Gastrocnemius medialis (tissue), 4 donors: ENCODE measurements around the gene APBA2. TPM values are rescaled to one million over a fixed set of nuclear protein-coding genes. Genes with fewer than 3 reads are reported as not detected.

Experiments
- ATAC-seq, 2 donors: fragments of 150-250 bp; one replicate each; pipeline ENCODE4 v1.9.1; 2016
- DNase-seq, 2 donors: peaks; one replicate each; pipeline ENCODE4 v3.0.0-alpha.2; 2019
- H3K27ac ChIP-seq, 4 donors: fragments of 200-600 bp; sonication (generic); 1 replicate in 1 of 4; 2 replicates in 3 of 4; pipeline ENCODE4 v1.5.1; 2016 to 2018; ENCODE audit warnings: mild to moderate bottlenecking in 2 of 4, moderate library complexity in 1 of 4
- H3K27me3 ChIP-seq, 3 donors: fragments of 200-600 bp; sonication (generic) in 2 of 3; 1 replicate in 1 of 3; 2 replicates in 2 of 3; pipeline versions ENCODE4 v1.5.1 to v1.6.0; 2016 to 2019; ENCODE audit warnings: mild to moderate bottlenecking in 1 of 3, moderate library complexity in 1 of 3
- H3K36me3 ChIP-seq, 2 donors: fragments of 200-600 bp; sonication (generic) in 1 of 2; one replicate each; pipeline ENCODE4 v1.5.1; 2017 to 2018
- H3K4me1 ChIP-seq, 2 donors: fragments of 200-600 bp; sonication (generic) in 1 of 2; one replicate each; pipeline ENCODE4 v1.5.1; 2016 to 2017; ENCODE audit warnings: mild to moderate bottlenecking in 2 of 2
- H3K4me3 ChIP-seq, 4 donors: fragments of 200-600 bp; sonication (generic) in 3 of 4; 1 replicate in 1 of 4; 2 replicates in 3 of 4; pipeline ENCODE4 v1.5.1; 2016 to 2019; ENCODE audit warnings: mild to moderate bottlenecking in 2 of 4
- H3K9me3 ChIP-seq, 3 donors: fragments of 200-600 bp; sonication (generic) in 2 of 3; 1 replicate in 1 of 3; 2 replicates in 2 of 3; pipeline ENCODE4 v1.5.1; 2016 to 2019
- POLR2A ChIP-seq, 2 donors: fragments of 450-650 bp; IDR thresholded peaks; one replicate each; pipeline ENCODE4 v1.6.1; 2017; ENCODE audit warnings: antibody characterized with exemption in 2 of 2, mild to moderate bottlenecking in 2 of 2, moderate library complexity in 2 of 2
- in situ Hi-C, 4 donors: fragments of 200-750 bp; cut with MboI; loops; one replicate each; pipeline versions ENCODE4 v1.15.0 to v1.8.0; 2017; ENCODE audit warnings: low sequenced_read_pairs in 4 of 4
- intact Hi-C: fragments of 100-400 bp; cut with DNase I; formaldehyde crosslinking; loops from one replicate; pipeline ENCODE4 v1.15.1; 2023; ENCODE audit warnings: low total_unique reads
- total RNA-seq, 4 donors: library from RNA; depleted of rRNA; stranded (reverse); fragments of >200 nt; gene quantifications; one replicate each; pipeline versions ENCODE4 v1.1.0 to v1.2.3, GENCODE V29; 2016
- TF ChIP-seq, protein P1 (sequence below), 5 experiments: fragments of 450-650 bp in 3 of 5; fragments of 200-600 bp in 2 of 5; sonication (generic) in 2 of 5; IDR thresholded peaks in 4 of 5; conservative IDR thresholded peaks in 1 of 5; 1 replicate in 4 of 5; 2 replicates in 1 of 5; pipeline ENCODE4 v1.5.1; 2016 to 2019; ENCODE audit warnings: antibody characterized with exemption in 5 of 5, mild to moderate bottlenecking in 3 of 5, moderate library complexity in 3 of 5

Gene APBA2
- total RNA-seq, 4 donors from 2014 or later: 0.19 to 0.31 TPM; not detected in 2

GRCh38 chr15:29065571-29065970 lies 179.8 kb downstream of the APBA2 start:
- H3K9me3 ChIP-seq: no peaks in the 10 kb centered on the region
- TF ChIP-seq, protein P1, sequence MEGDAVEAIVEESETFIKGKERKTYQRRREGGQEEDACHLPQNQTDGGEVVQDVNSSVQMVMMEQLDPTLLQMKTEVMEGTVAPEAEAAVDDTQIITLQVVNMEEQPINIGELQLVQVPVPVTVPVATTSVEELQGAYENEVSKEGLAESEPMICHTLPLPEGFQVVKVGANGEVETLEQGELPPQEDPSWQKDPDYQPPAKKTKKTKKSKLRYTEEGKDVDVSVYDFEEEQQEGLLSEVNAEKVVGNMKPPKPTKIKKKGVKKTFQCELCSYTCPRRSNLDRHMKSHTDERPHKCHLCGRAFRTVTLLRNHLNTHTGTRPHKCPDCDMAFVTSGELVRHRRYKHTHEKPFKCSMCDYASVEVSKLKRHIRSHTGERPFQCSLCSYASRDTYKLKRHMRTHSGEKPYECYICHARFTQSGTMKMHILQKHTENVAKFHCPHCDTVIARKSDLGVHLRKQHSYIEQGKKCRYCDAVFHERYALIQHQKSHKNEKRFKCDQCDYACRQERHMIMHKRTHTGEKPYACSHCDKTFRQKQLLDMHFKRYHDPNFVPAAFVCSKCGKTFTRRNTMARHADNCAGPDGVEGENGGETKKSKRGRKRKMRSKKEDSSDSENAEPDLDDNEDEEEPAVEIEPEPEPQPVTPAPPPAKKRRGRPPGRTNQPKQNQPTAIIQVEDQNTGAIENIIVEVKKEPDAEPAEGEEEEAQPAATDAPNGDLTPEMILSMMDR (IDR thresholded peaks at IDR 0.05 in 4 of 5, conservative IDR thresholded peaks at IDR 0.05 in 1 of 5): no peak
- no peak for TF ChIP-seq POLR2A (IDR thresholded peaks at IDR 0.05)
- no peaks in the 10 kb centered on the region for H3K27me3 ChIP-seq
- H3K4me1 ChIP-seq: no peaks in the 10 kb centered on the region
- no peaks in the 10 kb centered on the region for H3K36me3 ChIP-seq
- H3K27ac ChIP-seq: no peak overlapping the region
- ATAC-seq (no peak), DNase-seq (no peak)
- no peak overlapping the region for H3K4me3 ChIP-seq
- intact Hi-C loops (no loop called here), in situ Hi-C loops (no loop called here)

DNA sequence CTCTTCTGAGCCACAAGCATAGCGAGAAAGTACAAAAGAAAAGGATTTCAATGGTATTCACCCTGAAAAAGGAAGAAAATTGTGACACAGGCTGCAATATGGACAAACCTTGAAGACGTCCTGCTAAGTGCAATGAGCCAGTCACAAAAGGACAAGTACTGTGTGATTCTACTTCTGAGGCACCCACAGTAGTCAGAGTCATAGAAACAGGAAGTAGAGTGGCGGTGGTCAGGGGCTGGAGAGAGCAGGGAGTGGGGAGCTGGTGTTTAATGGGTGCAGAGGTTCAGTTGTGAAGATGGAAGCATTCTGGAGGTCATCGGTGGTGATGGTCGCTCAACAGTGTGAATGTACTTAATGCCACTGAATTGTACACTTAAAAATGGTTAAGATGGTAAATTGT lies 180.5 kb downstream of the APBA2 start:
- TF ChIP-seq, protein P1 (IDR thresholded peaks at IDR 0.05 in 4 of 5, conservative IDR thresholded peaks at IDR 0.05 in 1 of 5): no peak
- TF ChIP-seq POLR2A (IDR thresholded peaks at IDR 0.05): no peak
- in situ Hi-C loops (no loop called here), intact Hi-C loops (no loop called here)
- no peak for DNase-seq
- Histone ChIP-seq H3K27me3 (no peaks in the 10 kb centered on the region), H3K9me3 (no peaks in the 10 kb centered on the region), H3K4me1 (no peaks in the 10 kb centered on the region), H3K36me3 (no peaks in the 10 kb centered on the region), H3K27ac (no peak overlapping the region), H3K4me3 (no peak overlapping the region)
- no peak for ATAC-seq

DNA sequence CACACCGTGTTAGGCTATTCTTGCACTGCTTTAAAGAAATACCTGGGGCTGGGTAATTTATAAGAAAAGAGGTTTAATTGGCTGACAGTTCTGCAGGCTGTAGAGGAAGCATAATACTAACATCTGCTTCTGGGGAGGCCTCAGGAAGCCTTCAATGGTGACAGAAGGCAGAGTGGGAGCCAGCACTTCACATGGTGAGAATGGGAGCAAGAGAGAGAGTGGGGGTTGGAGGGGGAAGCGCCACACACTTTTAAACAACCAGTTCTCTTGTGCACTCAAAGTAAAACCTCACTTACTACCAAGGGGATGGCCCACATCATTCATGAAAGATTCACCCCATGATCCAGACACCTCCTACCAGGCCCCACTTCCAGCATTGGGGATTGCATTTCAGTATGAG lies 181.1 kb downstream of the APBA2 start:
- ATAC-seq: no peak
- Histone ChIP-seq H3K36me3 (no peaks in the 10 kb centered on the region), H3K4me1 (no peaks in the 10 kb centered on the region), H3K27ac (no peak overlapping the region), H3K27me3 (no peaks in the 10 kb centered on the region), H3K9me3 (no peaks in the 10 kb centered on the region), H3K4me3 (no peak overlapping the region)
- DNase-seq: no peak
- TF ChIP-seq, protein P1 (IDR thresholded peaks at IDR 0.05 in 4 of 5, conservative IDR thresholded peaks at IDR 0.05 in 1 of 5): no peak
- no peak for TF ChIP-seq POLR2A (IDR thresholded peaks at IDR 0.05)
- intact Hi-C loops: no loop called here
- in situ Hi-C loops: no loop called here

DNA sequence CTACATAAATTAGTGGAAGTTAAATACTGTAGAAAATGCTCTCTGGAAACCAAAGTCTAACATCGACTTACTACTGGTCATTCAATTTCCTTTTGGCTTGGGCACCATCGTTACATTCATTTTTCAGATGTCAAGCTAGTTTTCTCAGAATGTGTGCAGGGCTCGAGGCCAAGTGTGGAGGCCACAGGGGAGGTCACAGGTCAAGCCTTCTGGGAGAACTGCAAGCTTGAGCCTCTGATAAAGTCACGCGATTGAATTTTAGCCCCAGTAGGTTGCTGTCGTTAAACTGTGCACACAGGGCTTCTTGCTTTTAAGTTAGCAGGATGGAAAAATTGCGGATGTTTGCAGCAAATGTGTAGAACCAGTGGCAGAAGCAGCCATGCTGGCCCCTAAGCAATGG lies 182.2 kb downstream of the APBA2 start:
- no peaks in the 10 kb centered on the region for H3K27me3 ChIP-seq
- H3K4me3 ChIP-seq: no peak overlapping the region
- intact Hi-C loops (no loop called here), in situ Hi-C loops (no loop called here)
- ATAC-seq (no peak), DNase-seq (no peak)
- no peaks in the 10 kb centered on the region for H3K9me3 ChIP-seq
- TF ChIP-seq, protein P1 (IDR thresholded peaks at IDR 0.05 in 4 of 5, conservative IDR thresholded peaks at IDR 0.05 in 1 of 5): no peak
- TF ChIP-seq POLR2A (IDR thresholded peaks at IDR 0.05): no peak
- no peaks in the 10 kb centered on the region for H3K36me3 ChIP-seq
- H3K27ac ChIP-seq: no peak overlapping the region
- H3K4me1 ChIP-seq: no peaks in the 10 kb centered on the region

DNA sequence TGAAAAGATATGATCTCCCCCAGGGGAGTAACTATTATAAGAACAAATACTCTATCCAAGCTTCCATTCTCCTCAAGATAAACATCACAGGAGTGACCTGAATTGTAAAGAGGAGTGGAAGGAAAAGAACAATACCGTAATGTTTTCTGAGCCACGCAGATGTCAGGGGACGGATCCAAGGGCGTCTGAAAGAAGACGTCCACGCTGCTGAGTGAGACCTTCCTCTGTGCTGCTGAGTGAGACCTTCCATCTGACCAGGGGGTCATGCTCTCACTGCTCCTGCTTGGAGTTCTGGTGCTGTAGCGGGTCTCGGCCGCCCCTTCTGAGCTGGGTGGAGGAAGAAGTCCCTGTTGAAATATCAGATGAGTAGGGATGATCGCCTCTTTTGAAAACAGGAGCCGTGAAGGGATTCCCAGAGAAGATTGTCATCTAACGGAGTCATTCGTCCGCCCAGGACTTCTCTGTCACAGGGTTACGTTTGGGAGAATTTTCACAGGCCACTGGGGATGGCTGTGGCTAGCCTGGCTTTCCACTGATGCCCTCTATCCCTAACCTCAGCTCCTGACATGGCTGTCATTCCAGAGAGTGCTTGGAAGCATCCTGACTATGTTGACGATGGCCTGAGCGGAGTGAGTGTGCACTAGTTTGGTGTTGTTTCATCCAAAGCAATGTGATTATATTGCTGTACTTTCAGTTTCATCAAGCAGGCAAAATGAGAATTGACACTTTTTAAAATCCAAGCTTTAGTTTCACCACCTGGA lies 184.9 kb downstream of the APBA2 start:
- in situ Hi-C loops: no loop called here
- intact Hi-C loops: no loop called here
- no peak overlapping the region for H3K4me3 ChIP-seq
- H3K36me3 ChIP-seq: no peaks in the 10 kb centered on the region
- DNase-seq: no peak
- no peaks in the 10 kb centered on the region for H3K9me3 ChIP-seq
- no peaks in the 10 kb centered on the region for H3K4me1 ChIP-seq
- H3K27me3 ChIP-seq: no peaks in the 10 kb centered on the region
- TF ChIP-seq POLR2A (IDR thresholded peaks at IDR 0.05): no peak
- TF ChIP-seq, protein P1 (IDR thresholded peaks at IDR 0.05 in 4 of 5, conservative IDR thresholded peaks at IDR 0.05 in 1 of 5): no peak
- no peak for ATAC-seq
- H3K27ac ChIP-seq: no peak overlapping the region
